SKM-1 (cell line): ENCODE results near the gene MTCH1.

Source experiments
- DNase-seq: peaks from one replicate; lab custom pipeline; 2025; ENCODE audit not compliant: unreplicated experiment; lab: John Stamatoyannopoulos, UW

The MTCH1 gene

GRCh38 chr6:37017606-37018197 is 31.7 kb upstream of the MTCH1 start:
- no peak for DNase-seq

- DNase-seq = no peak
Measured at GRCh38 chr6:37016995-37017394, 31.0 kb upstream of the MTCH1 start.

GRCh38 chr6:37015532-37015931 is 29.5 kb upstream of the MTCH1 start:
- no peak for DNase-seq

DNA sequence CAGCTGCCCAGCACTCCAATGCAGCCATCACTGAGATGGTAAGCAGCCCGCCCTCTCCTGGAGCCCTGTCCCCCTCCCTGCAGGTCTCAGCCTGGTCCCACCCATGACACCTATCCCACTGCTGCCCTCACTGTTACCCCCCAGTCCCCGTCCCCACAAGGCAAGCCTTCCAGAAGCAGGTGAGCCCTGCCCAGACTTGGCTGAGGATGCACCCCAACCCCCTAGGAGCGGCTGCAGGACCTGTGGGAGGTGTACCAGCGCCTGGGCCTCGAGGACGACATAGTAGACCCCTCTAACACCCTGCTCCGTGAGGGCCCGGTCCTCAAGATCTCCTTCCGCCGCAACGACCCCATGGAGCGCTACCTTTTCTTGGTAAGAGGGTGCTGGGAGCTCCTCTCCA is 28.7 kb upstream of the MTCH1 start:
- DNase-seq = no peak

DNA sequence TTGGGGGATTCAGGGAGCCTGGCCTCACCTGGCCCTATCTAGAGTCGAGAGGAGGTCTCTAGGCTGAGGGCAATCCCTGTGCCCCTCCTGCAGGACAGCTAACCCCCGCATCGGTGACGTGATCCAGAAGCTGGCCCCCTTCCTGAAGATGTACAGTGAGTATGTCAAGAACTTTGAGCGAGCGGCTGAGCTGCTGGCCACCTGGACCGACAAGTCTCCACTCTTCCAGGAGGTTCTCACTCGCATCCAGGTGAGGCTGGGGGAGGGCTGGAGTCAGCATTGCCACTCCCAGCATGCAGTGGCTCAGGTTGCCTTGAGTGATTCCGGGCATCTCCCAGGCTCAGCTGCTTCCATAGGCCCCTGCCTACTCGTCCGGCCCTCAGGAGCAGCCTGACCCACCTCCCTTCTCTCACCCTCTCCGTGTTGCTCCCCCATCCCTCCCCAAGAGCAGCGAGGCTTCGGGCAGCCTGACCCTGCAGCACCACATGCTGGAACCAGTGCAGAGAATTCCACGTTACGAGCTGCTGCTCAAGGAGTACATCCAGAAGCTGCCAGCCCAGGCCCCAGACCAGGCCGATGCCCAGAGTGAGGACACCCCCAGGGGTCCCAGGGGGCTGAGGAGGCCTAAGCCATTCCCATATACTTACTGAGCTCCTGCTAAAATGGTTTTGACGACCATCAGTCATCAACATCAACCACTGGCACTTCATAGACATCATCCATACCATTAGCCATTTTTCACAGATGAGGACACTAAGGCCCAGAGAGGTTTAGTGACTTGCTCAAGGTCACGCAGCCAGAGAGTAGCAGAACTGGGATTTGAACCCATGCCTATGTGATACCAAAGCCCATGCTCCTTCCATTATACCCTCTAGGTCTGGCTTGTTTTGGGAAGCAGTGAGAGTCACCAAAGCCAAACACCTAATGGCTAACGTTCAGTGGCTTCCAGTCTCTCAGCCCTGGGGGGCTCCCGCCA is 27.8 kb upstream of the MTCH1 start:
- DNase-seq = no peak

DNA sequence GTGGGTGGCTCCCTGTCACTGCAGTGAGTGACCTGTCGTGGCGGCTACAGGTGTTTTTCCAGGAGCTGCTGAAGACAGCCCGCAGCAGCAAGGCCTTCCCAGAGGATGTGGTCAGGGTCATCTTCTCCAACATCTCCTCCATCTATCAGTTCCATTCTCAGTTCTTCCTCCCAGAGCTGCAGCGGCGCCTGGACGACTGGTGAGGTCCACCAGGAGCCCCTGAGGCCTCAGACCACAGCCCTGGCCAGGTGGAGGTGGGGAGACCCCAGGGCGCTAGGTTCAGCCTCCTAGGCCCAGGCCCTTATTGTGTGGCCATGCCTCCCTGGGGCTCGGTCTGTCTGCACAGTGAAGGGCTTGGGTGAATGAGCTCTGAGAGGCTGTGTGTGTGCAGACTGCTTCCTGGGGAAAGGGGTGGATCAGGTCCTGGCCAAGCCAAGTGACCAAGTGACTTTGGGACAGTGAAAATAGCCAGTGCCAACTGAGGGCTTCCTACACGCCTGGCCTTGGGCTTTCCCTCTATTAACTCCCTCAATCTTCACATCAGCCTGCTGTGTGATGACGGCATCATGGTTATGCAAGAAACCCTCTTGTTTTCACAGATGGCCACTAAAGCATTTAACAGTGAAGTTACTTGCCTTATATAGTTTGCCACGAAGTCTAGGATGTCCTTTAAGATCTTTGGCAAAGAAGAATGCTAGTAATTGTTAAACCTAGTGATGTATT is 25.8 kb upstream of the MTCH1 start:
- DNase-seq = no peak

DNA sequence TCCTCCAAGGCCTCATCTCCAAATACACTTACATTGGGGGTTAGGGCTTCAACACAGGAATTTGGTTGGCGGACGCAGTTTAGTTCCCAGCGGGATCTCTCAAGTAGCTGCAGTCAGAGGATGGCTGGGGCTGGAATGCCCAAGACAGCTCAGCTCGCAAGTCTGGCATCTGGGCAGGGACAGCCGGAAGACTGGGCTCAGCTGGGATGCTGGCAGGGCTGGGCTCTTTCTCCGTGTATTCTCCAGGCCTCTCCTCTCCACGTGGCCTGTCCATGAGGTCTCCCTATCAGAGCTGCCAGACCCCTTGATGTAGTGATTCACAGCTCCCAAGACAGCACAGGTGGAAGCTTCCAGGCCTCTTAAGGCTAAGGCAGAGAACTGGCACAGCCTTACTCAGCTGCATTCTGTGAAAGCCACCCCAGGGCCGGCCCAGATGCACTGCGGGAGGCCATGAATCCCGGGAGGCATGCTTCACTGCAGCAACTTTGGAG is 24.5 kb upstream of the MTCH1 start:
- DNase-seq = no peak

GRCh38 chr6:37008484-37009465 is 22.8 kb upstream of the MTCH1 start:
- no peak for DNase-seq

GRCh38 chr6:37007340-37008043 is 21.5 kb upstream of the MTCH1 start:
- no peak for DNase-seq

DNA sequence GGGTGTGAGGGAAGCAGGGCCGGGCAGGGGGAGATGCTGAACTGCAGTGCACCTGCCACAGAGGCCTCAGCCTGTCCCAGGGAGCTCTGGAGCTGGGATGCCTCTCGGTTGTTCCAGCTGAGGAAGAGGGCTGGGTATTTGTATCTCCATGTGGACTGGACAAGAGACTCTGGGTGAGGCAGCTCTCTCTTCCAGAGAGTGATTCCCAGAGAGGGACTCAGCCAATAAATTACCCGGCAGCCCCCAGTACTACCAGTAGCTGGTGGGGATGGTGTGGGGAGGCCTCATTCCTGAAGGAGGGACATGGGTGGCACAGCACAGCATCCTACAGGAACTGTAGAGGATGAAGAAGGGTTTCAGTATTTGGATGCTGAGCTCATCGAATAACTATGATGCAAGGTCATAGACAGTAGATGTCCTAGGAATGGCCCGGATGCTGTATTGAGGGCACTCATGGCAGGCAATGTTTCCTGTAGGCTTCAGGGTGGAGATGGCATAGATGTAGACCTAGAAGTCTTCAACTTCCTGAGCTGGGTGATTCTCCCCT is 20.9 kb upstream of the MTCH1 start:
- no peak for DNase-seq

DNA sequence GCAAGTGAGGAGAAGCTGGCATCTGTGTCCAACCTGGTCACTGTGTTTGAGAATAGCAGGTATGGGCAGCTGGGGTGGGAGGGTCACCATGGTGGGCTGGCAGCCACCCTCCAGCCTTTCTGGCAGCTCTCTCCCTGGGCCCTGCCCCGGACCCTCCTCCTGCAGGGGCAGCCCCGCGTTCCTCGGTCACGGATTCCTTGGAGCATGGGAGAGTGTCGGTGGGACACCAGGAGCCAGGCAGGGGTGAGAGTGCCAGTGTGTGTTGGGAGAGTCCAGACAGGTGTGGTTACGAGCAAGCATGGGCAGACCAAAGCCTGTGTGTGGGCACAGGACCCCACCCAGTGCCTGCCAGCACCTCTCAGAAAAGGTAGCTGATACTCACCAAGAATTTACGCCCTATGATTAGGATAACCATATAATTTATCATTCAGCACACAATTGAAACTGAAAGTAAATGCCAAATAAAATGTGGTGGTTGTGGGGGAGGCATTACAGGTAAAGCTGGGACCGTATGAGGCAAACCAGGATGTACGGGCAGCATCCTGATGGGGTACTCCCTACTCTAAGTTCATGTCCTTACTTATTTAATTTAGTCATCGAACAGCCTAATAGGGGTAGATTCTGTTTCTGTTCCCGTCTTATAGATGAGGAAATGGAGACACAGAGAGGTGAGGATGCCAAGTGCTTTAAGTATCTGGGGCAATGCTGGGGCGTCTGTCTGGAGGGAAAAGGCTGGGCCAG is 20.0 kb upstream of the MTCH1 start:
- DNase-seq = no peak

DNA sequence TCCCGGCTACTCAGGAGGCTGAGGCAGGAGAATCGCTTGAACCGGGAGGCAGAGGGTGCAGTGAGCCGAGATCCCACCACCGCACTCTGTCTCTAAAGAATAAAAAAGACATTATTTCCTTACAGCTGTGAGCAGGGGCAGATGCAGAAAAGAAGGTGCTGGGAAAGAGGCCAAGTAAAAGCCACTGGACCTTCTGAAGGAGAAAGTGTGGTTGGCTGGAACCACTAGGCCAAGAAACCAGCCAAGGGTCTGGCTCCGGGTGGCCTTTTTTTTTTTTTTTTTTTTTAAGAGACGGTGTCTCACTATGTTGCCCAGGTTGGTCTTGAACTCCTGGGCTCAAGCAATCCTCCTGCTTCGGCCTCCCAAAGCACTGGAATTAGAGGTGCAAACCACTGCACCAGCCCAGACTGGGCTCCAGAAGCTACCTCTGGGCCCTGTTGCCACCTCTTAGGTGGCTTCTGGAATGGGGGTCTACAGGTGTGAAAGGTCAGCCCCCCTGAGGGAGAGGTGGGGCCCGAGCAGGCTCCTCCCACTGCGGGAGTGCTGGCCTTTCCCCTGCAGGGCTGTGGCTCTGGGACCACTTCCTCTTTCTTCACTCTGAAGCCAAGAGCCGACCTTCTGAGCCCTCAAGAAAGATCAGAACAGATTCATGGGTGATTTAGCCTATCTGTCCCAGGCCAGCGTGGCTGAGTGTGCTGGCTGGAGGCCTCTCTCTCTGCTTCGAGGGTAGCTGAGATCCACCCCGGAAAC is 19.2 kb upstream of the MTCH1 start, which contains the start of gene FGD2:
Gene FGD2, plus strand, starts transcription at position 595 of the 750 bp plus-strand sequence. CDS start 163 bp downstream, outside the sequence.
- DNase-seq = peak; percentile 56

DNA sequence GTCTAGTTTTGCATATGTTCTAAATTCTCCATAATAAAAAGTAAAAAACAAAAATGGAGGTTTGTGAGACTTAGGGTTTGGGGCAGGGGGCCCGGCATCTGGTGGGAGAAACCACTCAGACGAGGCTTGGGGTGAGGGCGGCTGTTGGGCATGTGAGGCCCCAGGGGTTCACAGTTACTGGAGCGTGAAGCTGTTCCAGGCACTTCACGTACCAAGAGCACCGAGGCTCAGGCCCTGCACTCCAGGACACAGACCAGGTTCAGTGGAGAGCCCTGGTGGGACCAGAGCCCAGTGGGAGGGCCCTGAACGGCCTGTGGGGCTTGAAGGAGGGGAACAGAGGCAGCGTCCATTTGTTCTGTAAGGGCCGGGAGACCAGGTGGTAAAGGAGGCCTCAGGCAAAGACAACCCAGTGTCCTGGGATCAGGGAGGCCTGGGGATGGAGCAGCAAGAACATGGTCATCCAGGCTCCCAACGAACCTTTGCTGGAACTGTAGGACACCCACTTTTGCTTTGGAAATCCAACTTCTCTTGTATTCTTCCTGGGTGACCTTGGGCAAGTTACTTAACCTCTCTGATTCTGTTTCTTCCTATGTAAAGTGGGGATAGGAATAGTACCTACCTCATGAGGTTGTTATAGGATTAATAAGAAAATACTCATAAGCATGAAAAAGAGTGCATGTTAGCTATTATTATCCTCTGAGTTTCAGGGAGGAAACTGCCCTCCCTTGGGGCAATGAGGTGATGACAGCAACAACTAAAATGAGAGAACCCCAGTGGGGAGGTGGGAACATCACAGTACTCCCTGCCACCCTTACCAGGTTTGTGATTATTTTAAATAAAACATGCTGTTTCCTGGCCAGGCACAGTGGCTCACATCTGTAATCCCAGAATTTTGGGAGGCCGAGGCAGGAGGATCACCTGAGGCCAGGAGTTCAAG is 18.3 kb upstream of the MTCH1 start:
- no peak for DNase-seq

DNA sequence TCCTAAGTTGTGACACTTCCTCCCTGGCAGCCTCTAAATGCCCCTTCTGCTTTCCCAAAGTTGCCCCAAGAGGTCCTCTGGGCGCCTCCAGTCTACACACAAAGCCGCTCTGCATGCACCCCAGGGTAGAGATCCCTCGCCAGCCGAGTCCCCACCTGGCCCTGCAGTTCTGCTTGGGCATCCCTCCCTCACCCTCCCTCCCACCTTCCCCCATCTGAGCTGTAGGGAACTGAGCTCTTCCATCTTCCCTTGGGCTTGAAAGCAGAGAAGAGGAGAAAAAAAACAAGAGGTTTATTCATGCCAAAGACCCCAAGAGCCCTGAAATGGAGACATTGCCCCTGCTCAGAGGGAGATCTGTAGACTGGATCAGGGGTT is 13.7 kb upstream of the MTCH1 start:
- no peak for DNase-seq

- no peak for DNase-seq
Measured at GRCh38 chr6:36999061-36999750, 13.2 kb upstream of the MTCH1 start.

GRCh38 chr6:36998723-36999038 is 12.7 kb upstream of the MTCH1 start:
- no peak for DNase-seq
